ENCODE results near the gene FRY.
"Not testable (repeated sequence)": the region's sequence is repeated elsewhere in the genome, so short reads cannot be mapped to it uniquely, and the experiment has no call there.

FRY gene

DNA sequence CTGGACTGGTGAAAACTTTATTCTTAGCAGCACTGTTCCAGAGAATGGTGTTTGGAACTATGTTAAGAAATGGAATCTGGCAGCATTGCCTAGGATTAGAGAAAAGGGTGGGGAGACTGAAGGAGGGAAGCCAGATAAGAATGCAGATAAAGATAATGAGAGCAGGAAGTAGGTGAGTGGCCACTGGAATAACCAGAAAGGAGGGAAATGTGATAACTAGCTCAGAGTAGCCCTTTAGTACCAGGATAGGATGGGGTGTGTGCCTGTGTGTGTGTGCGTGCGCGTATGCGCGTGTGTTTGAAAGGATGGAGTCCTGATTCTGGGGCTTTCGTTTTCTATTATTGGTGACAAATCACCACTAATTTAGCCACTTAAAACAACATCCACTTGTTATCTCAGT, 33.4 kb upstream of the FRY start:
- no peak for ATAC-seq
- TF ChIP-seq ZC3H10 (CRISPR knock-in tag; IDR thresholded peaks at IDR 0.05): no peak
- TF ChIP-seq, protein P1, sequence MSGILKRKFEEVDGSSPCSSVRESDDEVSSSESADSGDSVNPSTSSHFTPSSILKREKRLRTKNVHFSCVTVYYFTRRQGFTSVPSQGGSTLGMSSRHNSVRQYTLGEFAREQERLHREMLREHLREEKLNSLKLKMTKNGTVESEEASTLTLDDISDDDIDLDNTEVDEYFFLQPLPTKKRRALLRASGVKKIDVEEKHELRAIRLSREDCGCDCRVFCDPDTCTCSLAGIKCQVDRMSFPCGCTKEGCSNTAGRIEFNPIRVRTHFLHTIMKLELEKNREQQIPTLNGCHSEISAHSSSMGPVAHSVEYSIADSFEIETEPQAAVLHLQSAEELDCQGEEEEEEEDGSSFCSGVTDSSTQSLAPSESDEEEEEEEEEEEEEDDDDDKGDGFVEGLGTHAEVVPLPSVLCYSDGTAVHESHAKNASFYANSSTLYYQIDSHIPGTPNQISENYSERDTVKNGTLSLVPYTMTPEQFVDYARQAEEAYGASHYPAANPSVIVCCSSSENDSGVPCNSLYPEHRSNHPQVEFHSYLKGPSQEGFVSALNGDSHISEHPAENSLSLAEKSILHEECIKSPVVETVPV (CRISPR knock-in tag; IDR thresholded peaks at IDR 0.05): no peak
- no peak for TF ChIP-seq ZNF565 (CRISPR knock-in tag; conservative IDR thresholded peaks at IDR 0.05; ENCODE audit: low read depth)
- TF ChIP-seq BACH2 (CRISPR knock-in tag; IDR thresholded peaks at IDR 0.05; ENCODE audit: borderline replicate concordance): no peak
- TF ChIP-seq TCF4 (CRISPR knock-in tag; IDR thresholded peaks at IDR 0.05; ENCODE audit: borderline replicate concordance): no peak
- no peak for TF ChIP-seq ZFP3 (CRISPR knock-in tag; IDR thresholded peaks at IDR 0.05)
- no peak for TF ChIP-seq ZFP30 (CRISPR knock-in tag; IDR thresholded peaks at IDR 0.05)
- no peak for TF ChIP-seq GLIS3 (CRISPR knock-in tag; IDR thresholded peaks at IDR 0.05)
- no peak for TF ChIP-seq SNAI2 (CRISPR knock-in tag; IDR thresholded peaks at IDR 0.05)
- TF ChIP-seq TOX (CRISPR knock-in tag; IDR thresholded peaks at IDR 0.05; ENCODE audit: borderline replicate concordance): no peak
- TF ChIP-seq ISL1 (CRISPR knock-in tag; IDR thresholded peaks at IDR 0.05): no peak; the same call in 1 of the 2 replicates
- TF ChIP-seq PPARA (CRISPR knock-in tag; IDR thresholded peaks at IDR 0.05; ENCODE audit: borderline replicate concordance): no peak

DNA sequence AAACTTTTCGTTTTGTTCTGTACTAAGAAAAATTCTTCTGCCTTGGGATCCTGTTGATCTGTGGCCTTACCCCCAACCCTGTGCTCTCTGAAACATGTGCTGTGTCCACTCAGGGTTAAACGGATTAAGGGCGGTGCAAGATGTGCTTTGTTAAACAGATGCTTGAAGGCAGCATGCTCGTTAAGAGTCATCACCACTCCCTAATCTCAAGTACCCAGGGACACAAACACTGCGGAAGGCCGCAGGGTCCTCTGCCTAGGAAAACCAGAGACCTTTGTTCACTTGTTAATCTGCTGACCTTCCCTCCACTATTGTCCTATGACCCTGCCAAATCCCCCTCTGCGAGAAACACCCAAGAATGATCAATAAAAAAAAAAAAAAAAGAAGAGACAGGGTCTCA, 30.8 kb upstream of the FRY start:
- not testable (repeated sequence) for ATAC-seq

DNA sequence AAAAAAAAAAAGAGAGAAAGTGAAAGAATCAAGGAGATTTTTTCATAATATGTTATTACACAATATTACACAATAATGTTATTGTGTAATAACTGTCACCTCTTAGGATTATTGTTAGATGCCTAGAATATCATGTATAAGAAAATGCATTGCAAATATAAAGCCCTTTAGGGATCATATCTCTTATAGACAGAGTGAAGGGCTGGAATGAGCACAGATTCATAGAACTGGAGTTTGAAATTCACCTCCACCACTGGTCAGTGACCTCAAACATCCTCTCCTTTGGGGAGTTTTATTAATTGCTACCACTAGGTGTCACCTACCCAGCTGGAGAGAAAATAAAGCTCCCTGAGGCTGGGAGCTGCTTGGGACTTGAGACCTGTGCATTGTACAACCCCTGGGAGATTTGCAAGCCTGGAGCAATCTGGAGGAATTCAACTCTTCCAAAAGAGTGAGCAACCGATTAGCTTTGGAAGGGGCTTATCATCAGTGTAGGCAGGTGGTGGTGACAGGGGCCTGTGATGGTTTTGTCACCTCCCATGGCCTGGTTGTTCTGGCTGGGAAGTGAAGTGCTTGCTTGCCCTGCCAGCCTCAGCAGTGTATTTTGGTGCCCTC, 30.3 kb upstream of the FRY start:
- peak; percentile 86 for ATAC-seq
- TF ChIP-seq ZNF70 (CRISPR knock-in tag; IDR thresholded peaks at IDR 0.05) (peak; percentile 94), ESRRG (CRISPR knock-in tag; IDR thresholded peaks at IDR 0.05) (no peak)

DNA sequence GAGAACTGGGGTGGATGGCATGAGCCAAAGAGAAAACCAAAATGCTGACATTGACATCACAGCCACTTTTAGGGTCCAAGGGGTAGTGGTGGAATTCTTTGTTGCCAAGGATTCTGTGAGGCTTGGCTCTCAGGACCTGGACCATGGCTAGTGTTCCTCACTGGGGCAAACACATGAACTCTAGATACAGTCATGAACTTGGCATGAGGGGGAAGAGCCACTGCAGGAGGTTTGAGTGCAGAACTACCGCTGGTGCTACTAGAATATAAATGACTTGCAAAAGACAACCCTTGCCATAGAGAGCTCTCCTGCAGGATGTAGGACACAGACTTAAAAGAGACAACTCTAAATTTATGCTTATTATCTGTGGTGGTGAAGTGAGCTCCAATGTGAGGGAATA, 29.8 kb upstream of the FRY start:
- no peak for TF ChIP-seq TOX (CRISPR knock-in tag; IDR thresholded peaks at IDR 0.05; ENCODE audit: borderline replicate concordance)
- TF ChIP-seq ZNF70 (CRISPR knock-in tag; IDR thresholded peaks at IDR 0.05): no peak
- no peak for TF ChIP-seq CSDC2 (CRISPR knock-in tag; IDR thresholded peaks at IDR 0.05)
- TF ChIP-seq ZNF8 (CRISPR knock-in tag; IDR thresholded peaks at IDR 0.05): no peak
- no peak for TF ChIP-seq ZFP30 (CRISPR knock-in tag; IDR thresholded peaks at IDR 0.05)
- TF ChIP-seq ZFP3 (CRISPR knock-in tag; IDR thresholded peaks at IDR 0.05): no peak
- no peak for TF ChIP-seq RARB (CRISPR knock-in tag; IDR thresholded peaks at IDR 0.05)
- no peak for TF ChIP-seq PPARA (CRISPR knock-in tag; IDR thresholded peaks at IDR 0.05; ENCODE audit: borderline replicate concordance)
- no peak for TF ChIP-seq ARNTL (CRISPR knock-in tag; IDR thresholded peaks at IDR 0.05; ENCODE audit: borderline replicate concordance, low read depth)
- TF ChIP-seq, protein P2, sequence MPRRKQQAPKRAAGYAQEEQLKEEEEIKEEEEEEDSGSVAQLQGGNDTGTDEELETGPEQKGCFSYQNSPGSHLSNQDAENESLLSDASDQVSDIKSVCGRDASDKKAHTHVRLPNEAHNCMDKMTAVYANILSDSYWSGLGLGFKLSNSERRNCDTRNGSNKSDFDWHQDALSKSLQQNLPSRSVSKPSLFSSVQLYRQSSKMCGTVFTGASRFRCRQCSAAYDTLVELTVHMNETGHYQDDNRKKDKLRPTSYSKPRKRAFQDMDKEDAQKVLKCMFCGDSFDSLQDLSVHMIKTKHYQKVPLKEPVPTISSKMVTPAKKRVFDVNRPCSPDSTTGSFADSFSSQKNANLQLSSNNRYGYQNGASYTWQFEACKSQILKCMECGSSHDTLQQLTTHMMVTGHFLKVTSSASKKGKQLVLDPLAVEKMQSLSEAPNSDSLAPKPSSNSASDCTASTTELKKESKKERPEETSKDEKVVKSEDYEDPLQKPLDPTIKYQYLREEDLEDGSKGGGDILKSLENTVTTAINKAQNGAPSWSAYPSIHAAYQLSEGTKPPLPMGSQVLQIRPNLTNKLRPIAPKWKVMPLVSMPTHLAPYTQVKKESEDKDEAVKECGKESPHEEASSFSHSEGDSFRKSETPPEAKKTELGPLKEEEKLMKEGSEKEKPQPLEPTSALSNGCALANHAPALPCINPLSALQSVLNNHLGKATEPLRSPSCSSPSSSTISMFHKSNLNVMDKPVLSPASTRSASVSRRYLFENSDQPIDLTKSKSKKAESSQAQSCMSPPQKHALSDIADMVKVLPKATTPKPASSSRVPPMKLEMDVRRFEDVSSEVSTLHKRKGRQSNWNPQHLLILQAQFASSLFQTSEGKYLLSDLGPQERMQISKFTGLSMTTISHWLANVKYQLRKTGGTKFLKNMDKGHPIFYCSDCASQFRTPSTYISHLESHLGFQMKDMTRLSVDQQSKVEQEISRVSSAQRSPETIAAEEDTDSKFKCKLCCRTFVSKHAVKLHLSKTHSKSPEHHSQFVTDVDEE (CRISPR knock-in tag; IDR thresholded peaks at IDR 0.05): no peak
- TF ChIP-seq, protein P3, sequence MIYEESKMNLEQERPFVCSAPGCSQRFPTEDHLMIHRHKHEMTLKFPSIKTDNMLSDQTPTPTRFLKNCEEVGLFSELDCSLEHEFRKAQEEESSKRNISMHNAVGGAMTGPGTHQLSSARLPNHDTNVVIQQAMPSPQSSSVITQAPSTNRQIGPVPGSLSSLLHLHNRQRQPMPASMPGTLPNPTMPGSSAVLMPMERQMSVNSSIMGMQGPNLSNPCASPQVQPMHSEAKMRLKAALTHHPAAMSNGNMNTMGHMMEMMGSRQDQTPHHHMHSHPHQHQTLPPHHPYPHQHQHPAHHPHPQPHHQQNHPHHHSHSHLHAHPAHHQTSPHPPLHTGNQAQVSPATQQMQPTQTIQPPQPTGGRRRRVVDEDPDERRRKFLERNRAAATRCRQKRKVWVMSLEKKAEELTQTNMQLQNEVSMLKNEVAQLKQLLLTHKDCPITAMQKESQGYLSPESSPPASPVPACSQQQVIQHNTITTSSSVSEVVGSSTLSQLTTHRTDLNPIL (CRISPR knock-in tag; IDR thresholded peaks at IDR 0.05; ENCODE audit: low read depth): no peak
- TF ChIP-seq, protein P4, sequence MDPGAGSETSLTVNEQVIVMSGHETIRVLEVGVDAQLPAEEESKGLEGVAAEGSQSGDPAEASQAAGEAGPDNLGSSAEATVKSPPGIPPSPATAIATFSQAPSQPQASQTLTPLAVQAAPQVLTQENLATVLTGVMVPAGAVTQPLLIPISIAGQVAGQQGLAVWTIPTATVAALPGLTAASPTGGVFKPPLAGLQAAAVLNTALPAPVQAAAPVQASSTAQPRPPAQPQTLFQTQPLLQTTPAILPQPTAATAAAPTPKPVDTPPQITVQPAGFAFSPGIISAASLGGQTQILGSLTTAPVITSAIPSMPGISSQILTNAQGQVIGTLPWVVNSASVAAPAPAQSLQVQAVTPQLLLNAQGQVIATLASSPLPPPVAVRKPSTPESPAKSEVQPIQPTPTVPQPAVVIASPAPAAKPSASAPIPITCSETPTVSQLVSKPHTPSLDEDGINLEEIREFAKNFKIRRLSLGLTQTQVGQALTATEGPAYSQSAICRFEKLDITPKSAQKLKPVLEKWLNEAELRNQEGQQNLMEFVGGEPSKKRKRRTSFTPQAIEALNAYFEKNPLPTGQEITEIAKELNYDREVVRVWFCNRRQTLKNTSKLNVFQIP (CRISPR knock-in tag; IDR thresholded peaks at IDR 0.05; ENCODE audit: borderline replicate concordance, low read depth): no peak
- no peak for TF ChIP-seq ZNF565 (CRISPR knock-in tag; conservative IDR thresholded peaks at IDR 0.05; ENCODE audit: low read depth)
- no peak for TF ChIP-seq SNAI2 (CRISPR knock-in tag; IDR thresholded peaks at IDR 0.05)
- no peak for TF ChIP-seq BACH2 (CRISPR knock-in tag; IDR thresholded peaks at IDR 0.05; ENCODE audit: borderline replicate concordance)
- TF ChIP-seq, protein P1 (CRISPR knock-in tag; IDR thresholded peaks at IDR 0.05): no peak
- TF ChIP-seq ISL1 (CRISPR knock-in tag; IDR thresholded peaks at IDR 0.05): no peak
- no peak for TF ChIP-seq ZC3H10 (CRISPR knock-in tag; IDR thresholded peaks at IDR 0.05)
- no peak for TF ChIP-seq GLIS3 (CRISPR knock-in tag; IDR thresholded peaks at IDR 0.05)
- no peak for ATAC-seq

Measured in SK-N-SH treated with all-trans-retinoic acid at 6 μM for 48 hours (cell line).